OCI-M1 (cell line): Measurements from ENCODE around the gene PWP2.
"Not testable (repeated sequence)": the region's sequence is repeated elsewhere in the genome, so short reads cannot be mapped to it uniquely, and the experiment has no call there.

Source experiments
- DNase-seq: peaks from one replicate; lab custom pipeline; 2025; lab: John Stamatoyannopoulos, UW

PWP2 gene

GRCh38 chr21:44107026-44107501 is at the start of gene PWP2:
Gene PWP2, plus strand, starts transcription at chr21:44107399. Its CDS starts 18 bp downstream, at chr21:44107417.
- not testable (repeated sequence) for DNase-seq

- DNase-seq: no peak
Observed at GRCh38 chr21:44057960-44058651, 49.1 kb upstream of the PWP2 start.

- no peak for DNase-seq
Observed at GRCh38 chr21:44058652-44058964, 48.6 kb upstream of the PWP2 start.

GRCh38 chr21:44058981-44059380 is 48.2 kb upstream of the PWP2 start:
- DNase-seq: no peak

- DNase-seq: no peak
Observed at GRCh38 chr21:44059710-44060109, 47.5 kb upstream of the PWP2 start.

- no peak for DNase-seq
Observed at GRCh38 chr21:44062380-44062779, 44.8 kb upstream of the PWP2 start.

- DNase-seq: no peak
Observed at GRCh38 chr21:44063151-44063912, 43.9 kb upstream of the PWP2 start.

- no peak for DNase-seq
Observed at GRCh38 chr21:44064852-44065403, 42.3 kb upstream of the PWP2 start.

- DNase-seq: no peak
Observed at GRCh38 chr21:44065428-44065827, 41.8 kb upstream of the PWP2 start.

GRCh38 chr21:44066116-44066515 is 41.1 kb upstream of the PWP2 start:
- no peak for DNase-seq

GRCh38 chr21:44067011-44067839 is 40.0 kb upstream of the PWP2 start:
- DNase-seq: no peak

GRCh38 chr21:44070391-44070790 is 36.8 kb upstream of the PWP2 start:
- DNase-seq: no peak

- DNase-seq: no peak
Observed at GRCh38 chr21:44071359-44072104, 35.7 kb upstream of the PWP2 start.

- no peak for DNase-seq
Observed at GRCh38 chr21:44072111-44072510, 35.1 kb upstream of the PWP2 start.

GRCh38 chr21:44074315-44074958 is 32.8 kb upstream of the PWP2 start:
- no peak for DNase-seq

- DNase-seq: no peak
Observed at GRCh38 chr21:44076316-44076715, 30.9 kb upstream of the PWP2 start.

- no peak for DNase-seq
Observed at GRCh38 chr21:44078411-44078981, 28.7 kb upstream of the PWP2 start.

- DNase-seq: no peak
Observed at GRCh38 chr21:44079446-44079845, 27.8 kb upstream of the PWP2 start.

- DNase-seq: no peak
Observed at GRCh38 chr21:44079846-44080245, 27.4 kb upstream of the PWP2 start.

- DNase-seq: no peak
Observed at GRCh38 chr21:44082648-44083440, 24.4 kb upstream of the PWP2 start.
